Right hindlimb (tissue), 1 donor: ENCODE measurements around the gene SNRPB.

Experiments
- DNase-seq: peaks from one replicate; pipeline ENCODE4 v3.0.0-alpha.2; 2018

Gene SNRPB

DNA sequence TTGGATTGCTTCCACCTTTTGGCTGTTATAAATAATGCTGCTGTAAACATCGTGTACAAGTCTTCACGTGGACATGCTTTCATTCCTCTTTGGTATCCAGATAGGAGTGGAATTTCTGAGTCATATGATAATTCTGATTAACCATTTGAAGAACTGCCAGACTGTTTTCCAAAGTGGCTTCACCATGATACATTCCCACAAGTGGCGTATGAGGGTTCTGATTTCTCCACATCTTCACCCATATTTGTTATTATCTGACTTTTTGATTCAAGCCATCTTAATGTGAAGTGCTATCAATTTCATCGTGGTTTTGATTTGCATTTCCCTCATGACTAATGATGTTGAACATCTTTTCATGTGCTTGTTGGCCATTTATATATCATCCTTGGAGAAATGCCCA lies 2.9 kb upstream of the SNRPB start:
- DNase-seq = no peak

DNA sequence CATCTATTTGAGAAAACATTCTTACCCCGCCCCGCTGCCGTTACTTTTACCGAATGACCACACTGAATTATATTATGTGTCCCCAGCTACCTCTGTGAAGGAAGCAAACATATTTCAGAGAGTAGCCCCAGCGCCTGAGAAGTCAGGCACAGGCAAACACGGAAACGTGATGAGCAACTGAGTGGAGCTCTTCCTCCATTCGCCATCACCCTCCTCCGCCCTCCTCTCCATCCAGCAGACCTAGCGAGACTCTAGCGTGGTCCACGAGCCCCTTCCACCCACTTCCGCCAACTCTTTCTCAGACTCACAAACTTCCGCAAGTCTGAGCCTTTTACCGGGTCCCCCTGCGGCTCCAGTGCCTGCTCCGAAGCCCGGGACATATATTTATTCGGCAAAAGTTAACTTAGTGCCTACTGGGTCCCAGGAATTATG lies 582 bp downstream of the SNRPB start:
- DNase-seq = peak; percentile 64

DNA sequence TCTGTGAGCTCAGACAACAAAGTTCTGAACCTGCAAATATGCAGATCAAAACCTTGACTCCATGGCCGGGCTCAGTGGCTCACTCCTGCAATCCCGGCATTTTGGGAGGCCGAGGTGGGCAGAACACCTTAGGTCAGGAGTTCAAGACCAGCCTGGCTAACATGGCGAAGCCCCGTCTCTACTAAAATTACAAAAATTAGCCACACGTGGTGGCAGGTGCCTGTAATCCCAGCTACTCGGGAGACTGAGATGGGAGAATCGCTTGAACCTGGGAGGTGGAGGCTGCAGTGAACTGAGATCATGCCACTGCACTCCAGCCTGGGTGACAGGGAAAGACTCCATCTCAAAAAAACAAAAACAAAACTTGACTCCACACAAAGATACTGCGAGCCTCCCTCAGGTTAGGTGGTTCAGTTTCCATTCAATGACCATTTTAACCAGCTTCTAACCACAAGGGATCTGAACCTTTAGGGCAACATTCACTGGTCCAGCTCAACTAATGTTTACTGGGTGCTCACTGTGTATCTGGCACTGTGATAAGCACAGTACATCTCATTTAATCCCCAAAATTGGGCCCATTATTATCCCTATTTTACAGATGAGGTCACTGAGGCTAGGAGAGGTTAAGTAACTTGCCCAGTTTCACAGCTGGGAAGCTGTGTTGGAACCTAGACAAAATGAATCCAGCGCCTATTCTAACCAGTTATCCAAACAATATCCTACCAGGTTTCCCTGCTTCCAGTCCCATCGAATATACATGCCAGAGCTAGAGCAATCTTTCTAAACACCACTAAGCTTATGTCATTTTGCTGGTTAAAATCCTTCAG lies 1.8 kb downstream of the SNRPB start:
- no peak for DNase-seq

DNA sequence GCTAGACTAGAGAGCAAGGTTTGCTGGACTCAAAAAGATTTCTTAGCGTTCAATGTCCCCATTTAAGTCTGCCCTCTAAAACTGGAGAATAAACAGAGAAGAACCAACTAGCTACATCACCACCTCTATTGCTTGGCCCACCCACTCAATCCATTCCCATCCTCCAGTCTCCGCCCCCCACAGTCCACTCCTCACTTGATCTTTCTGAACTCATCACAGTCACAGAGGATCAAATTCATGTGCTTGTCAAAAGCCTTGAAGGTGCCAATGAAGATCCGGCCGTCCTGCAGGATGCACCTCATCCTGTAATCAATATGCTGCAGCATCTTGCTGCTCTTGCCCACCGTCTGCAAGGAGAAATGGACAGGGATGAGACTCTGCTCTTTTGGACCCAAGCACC lies 3.2 kb downstream of the SNRPB start:
- no peak for DNase-seq

DNA sequence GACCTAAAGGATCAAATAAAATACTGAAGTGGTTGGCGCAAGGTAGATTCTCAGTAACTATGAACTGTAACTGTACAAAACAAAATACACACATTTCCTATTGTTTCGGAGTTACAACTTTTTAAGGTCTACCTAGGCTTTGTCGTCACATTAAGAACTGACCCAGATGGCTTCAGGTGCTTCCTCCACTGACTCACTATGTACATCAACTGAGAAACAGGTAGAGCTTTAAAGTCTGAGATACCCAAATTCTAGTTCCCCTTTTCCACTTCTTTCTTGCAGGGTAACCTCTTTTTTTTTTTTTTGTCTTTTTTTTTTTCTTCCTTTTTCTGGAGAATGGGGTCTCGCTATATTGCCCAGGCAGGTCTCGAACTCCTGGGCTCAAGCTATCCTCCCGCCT lies 5.5 kb downstream of the SNRPB start:
- DNase-seq = no peak

DNA sequence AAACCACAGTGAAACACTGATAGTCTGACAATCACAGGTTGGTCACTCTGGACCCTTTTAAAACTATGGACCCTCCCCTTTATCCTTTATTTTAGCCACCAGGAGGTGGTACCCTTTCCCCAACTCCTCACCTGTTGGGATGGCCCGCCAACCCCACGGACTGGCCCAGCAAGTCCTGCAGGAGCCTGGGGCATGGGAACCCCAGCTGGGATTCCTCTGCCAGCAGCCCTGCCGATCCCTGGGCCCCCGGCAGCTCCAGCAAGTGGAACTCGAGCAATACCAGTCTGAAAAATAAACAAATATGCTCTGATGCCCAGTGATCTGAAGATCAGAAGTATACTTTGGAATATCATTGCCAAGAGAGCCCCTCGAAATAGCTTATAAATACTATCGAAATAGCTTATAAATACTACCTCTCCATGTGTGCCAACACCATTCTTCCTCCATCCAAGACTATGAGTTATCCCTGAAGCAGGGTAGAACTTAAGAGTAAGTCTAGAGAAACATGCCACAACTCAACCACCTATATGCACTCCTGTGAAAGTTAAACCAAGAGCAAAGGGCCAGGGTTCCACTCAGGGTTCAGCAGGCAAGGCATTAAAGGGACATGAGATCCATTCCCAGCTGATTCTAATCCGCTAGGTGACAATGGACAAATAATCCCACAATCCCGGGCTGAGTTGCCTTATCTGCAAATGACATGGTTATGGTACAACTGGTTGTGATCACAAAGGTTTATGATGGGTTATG lies 6.8 kb downstream of the SNRPB start:
- no peak for DNase-seq

DNA sequence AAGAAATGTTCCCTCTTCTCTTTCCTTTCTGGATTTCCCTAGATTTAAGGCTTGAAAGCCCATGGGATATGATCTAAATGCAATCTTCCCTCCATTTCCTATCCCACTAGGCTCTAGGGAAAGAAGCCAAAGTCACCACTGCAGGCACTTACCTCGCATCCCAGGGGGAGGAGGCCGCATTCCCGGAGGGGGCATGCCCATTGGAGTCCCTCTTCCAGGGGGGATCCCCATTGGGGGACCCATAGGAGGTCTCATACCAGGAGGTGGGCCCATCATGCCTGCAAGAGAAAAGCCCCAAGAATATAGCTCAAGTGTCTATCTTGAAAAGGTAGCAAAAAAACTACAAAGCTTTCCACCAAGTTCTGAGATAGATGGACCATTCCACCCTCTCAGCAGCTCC lies 8.1 kb downstream of the SNRPB start:
- DNase-seq = no peak

DNA sequence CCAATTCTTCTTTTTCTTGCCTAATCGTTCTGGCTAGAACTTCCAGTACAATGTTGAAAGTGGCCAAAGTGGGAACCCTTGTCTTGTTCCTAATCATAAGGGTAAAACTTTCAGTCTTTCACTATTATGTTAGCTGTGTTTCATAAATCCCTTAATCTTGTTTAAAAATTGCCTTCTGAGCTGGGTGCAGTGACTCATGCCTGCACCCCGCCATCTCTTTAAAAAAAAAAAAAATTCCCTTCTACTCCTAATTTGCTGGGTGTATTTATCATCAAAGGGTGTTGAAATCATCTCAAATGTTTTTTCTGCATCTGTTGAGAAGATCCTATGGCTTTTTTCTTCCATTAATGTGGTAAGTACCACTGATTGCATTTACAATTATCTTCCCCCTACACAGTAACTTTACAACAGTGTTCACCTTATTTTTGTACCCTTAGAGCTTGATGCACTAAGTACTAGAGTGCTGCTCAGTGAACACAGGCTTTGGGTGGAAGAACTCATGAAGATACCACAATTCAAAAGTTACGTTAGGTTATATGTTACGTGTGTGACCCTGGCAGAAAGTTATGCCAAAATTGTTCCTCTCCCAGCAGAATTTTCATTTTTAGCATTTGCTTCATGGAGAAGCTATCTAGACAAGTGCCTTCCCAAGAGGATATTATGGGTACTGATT lies 9.7 kb downstream of the SNRPB start:
- DNase-seq = no peak

DNA sequence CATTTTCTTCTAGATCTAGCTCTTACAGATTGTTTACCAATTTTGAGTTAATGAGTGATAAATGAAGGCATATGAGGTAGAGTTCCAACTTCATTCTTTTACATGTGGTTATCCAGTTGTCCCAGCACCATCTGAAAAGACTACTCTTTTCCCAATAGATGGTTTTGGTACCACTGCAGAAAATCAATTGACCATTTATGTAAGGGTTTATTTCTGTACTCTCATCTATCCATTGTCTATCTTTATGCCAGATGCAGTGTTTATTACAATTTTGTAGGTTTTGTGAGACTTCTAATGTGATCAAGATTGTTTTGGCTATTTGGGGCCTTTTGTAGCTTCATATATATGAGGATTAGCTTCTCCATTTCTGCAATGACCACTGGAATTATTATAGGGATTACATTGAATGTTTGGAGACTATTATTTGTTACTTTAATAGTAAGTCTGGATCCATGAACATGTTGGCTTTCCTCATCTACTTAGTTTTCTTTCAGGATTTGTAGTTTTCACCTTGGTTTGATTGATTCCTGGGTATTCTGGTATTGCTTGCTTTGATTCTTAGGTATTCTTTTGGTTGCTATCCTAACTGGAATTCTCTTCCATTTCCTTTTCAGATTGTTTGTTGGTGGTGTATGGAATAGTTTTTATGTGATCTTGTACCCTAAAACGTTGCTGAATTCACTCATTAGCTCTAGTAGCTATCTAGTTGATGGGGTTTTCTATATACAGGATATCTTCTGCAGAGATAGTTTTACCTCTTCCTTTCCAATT lies 10.4 kb downstream of the SNRPB start:
- no peak for DNase-seq

DNA sequence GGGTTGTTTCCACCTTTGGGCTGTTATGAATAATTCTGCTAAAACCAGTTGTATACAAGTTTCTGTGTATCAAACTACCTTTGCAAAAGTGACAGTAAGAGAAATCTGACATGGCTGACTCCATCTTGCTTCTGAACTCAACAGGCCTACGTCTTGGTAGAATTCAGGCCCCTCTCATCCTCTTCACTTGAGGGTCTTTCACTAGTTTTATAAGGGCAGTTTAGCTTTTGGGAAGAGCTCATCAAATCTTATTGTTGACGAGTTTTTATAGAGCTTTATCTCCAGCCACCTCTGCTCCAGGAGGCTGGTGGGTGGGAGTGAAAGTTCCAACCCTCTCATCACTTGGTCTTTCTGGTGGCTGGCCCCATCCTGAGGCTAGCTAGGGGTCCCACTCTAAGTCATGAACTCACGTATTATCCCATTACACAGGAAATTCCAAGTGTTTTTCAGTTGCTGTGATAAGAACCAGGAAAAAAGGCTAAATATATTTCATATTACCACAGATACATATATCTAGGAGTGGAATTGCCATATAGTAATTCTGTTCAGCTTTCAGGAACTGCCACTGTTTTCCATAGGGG lies 11.6 kb downstream of the SNRPB start:
- DNase-seq = no peak

DNA sequence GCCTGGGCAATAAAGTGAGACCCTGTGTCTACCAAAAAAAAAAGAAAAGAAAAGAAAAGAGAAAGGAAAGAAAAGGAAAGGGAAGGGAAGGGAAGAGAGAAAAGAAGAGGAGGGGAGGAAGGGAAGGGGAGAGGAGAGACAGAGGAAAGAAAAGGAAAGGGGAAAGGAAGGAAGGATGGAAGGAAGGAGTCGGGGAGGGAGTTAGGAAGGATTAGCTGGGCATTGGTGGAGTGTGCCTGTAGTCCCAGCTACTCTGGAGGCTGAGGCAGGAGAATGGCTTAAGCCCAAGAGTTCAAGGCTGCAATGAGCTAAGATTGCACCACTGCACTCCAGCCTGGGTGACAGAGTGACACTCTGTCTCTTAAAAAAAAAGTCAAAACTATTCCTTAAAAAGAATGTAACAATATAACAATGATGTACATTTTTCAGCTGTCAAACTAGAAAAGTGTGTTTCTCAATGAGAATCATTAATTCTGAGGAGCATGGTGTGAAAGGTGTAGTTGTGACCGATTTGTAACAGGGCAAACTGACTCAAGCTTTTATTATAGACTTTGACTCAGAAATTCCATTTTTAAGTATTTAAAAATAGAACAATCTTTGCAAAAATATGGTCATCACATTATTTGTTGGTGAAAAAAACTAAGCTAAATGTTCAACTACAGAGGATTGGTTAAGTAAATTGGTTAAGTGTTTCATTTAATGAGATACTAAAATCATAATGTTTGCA lies 14.7 kb downstream of the SNRPB start:
- no peak for DNase-seq

DNA sequence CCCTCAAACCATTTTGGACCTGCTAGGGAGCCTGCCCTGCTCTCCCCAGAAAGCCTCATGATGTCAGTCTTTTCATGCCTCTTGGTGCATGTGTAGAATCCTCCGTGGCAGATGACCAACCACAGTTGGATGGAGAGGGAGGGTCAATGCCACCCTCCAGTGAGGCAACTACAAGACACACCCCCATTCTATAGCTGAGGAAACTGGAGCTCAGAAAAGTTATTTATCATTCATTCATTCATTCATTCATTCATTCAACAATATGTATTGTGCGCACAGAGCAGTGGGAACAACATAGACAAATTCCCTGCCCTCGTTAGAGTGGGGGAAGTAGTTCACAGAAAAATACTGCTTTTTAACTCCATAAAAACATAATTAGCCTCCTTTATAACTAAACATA lies 16.8 kb downstream of the SNRPB start:
- no peak for DNase-seq

DNA sequence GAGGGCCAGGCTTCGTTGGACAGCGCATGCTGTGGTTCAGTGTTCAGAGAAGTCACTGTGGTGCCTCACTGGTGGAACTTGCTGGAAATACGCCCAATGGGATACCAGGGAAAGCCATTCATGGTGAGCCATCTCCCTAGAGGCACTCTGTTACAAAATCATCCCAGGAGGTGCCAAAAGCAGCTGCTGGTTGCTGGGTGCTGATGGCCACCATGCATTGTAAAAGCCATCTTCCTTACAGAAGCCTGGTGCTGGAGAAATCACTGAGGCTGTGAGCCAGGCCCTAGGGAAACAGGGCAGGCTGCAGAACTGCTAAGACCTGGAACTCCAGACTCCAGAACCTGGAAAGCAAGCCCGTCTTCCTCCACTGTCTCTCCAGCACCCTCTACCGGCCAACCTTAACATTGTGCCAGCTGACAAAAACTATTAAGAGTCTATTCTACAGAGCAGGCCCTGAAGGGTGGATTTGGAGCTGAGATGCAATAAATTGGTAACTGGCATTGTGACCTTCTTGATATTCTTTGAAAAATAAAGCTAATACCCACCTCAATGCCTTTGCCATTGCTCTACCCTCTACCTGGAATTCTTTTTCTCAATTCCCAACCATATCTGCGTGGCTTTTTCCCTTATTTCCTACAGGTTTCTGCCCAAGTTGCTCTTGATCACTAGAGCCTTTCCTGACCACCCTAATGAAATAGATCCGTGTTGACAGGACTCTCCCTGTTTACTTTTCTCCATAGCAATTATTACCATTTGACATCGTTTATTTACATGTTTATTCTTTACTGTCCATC lies 18.5 kb downstream of the SNRPB start:
- DNase-seq = peak; percentile 73

DNA sequence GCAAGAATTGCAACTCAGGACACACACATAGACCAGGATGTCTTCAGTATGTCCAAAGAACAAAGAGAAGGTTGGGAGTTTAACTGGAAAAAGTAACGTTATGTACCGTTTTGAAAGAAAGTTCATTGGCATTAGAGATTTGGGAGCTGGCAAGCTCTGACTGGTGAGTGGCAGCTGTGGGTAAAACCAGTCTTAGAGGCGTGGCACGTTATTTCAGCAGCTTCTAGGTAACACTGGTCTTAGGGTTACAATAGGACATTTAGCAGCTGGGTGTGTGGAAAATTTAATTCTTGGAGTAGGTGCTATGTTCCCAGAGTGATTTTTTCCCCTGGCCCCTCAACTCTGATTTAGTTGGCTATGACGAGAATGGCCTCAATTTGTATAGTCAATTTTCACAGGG lies 19.2 kb downstream of the SNRPB start:
- DNase-seq = no peak

DNA sequence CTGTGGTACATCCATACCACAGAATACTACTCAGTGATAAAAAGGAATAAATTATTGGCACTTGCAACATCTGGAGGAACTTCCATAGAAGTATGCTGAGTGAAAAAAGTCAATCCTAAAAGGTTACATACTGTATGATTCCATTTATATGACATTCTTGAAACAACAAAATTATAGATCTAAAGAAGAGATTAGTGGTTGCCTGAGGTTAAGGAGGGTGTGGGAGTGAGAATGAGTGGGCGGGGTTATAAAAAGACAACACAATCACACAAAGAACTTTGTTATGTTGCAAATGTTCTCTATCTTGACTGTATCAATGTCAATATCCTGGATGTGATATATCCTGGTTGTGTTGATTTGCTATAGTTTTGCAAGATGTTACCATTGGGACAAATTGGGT lies 21.2 kb downstream of the SNRPB start:
- DNase-seq = no peak

DNA sequence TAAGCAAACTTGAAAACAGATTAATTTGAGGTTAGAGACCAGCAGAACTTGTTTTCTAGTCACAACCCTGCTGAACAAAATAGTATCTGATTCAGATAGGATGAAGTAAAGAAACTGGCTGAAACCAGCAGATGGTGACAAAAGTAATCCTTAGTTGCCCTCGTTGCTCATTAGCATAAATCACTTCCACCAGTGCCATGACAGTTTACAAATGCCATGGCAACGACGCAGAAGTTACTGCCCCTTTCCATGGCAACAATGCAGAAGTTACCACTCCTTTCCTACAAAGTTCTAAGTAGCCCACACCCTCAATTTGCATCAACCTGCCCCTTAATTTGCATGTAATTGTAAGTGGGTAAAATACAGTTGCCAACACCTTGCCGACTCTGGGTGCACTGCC lies 23.7 kb downstream of the SNRPB start:
- no peak for DNase-seq

DNA sequence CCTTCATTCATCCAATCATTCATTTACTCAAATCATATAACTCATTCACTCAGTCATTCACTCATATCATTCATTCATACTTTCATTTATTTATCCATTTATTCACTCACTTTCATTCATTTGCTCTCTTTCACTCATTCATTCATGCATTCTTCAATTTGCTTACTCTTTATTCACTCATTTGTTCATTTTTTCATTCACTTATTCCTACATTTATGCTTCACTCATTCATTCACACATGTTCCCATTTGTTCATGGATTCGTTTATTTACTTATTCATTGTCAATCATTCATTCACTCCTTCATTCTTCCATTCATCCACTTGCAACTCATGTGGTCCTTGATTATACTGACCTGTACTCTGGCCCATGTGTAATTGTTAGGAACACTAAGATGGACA lies 39.4 kb downstream of the SNRPB start:
- no peak for DNase-seq

DNA sequence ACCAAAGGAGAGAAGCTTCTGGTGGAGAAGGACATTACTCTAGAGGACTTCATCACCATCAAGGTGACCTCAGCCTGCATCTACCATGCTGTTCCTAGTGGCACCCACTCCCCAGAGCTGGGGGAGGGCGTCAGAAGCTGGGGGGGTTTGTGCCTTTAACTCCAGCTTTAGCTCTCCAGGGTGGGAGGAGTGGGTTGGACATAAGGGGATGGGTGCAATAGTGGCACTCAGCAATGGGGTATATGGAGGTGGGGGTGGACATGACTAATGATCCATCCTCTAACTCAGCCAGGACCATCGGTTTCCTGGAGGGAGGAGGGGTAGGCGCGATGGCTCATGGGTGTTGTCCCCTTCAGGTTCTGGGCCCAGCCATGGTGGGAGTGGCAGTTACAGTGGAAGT lies 40.1 kb downstream of the SNRPB start:
- DNase-seq = no peak

DNA sequence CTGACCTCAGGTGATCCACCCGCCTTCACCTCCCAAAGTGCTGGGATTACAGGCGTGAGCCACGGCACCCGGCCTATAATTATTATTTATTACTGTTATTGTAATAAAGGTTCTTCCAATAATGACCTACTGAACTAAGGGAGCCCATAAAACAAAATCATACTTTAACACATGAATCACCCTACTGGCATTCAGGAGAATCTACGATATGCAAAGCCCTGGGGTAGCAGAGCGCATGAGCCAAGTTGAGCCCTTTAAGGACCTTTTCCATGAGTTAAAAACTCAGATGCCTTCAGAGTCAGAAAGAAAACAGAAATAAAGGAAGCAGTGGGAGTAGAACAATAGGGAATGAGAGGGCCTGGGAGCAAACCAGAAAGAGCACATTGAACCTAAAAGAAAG lies 41.5 kb downstream of the SNRPB start:
- no peak for DNase-seq

DNA sequence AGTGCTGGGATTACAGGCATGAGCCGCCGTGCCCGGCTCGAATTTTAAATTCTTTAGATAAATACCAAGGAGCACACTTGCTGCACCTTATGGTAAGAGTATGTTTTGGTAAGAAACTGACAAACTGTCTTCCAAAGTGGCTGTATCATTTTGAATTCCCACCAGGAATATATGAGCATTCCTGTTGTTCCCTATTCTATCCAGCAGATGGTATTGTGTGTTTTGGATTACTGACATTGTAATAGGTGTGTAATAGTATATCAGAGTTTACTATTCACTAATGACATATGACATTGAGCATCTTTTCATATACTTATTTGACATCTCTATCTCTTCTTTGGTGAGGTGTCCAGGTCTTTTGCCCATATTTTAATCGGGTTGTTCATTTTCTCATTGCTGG lies 49.3 kb downstream of the SNRPB start:
- no peak for DNase-seq

DNA sequence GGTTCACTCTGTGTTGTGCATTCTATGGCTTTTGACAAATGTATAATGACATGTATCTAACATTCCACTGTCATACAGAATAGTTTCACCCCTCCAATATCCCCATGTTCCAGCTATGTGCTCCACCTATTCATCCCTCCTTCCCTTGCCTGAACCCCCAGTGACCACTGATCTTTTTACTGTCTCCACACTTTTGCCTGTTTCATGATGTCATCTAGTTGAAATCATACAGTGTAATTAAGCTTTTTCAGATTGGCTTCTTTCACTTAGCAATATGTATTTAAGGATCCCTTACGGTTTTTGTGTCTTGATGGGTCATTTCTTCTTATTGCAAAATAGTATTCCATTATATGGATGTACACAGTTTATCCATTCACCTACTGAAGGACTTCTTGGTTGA lies 50.1 kb downstream of the SNRPB start:
- no peak for DNase-seq
